ENCODE data around the gene POU6F1. TPM values are rescaled to one million over a fixed set of nuclear protein-coding genes. Genes with fewer than 3 reads are reported as not detected.

Gene POU6F1
- total RNA-seq, 1 donor from 2014 or later = 10.8 TPM

- DNase-seq (ENCODE audit: low spot score) = no peak
- Mint-ChIP-seq H3K4me3 (ENCODE audit: unreplicated experiment) (no peak overlapping the region), H3K9me3 (ENCODE audit: unreplicated experiment) (no peaks in the 10 kb centered on the region)
These were observed 17.1 kb downstream of the POU6F1 start for GRCh38 chr12:51200806-51201205.

GRCh38 chr12:51200156-51200555, 17.7 kb downstream of the POU6F1 start:
- peaks cover 11% of the 10 kb centered on the region for H3K4me1 Mint-ChIP-seq (ENCODE audit: unreplicated experiment)
- no peak overlapping the region for H3K4me3 Mint-ChIP-seq (ENCODE audit: unreplicated experiment)
- H3K36me3 Mint-ChIP-seq (ENCODE audit: low read depth, unreplicated experiment) = peaks cover 14% of the 10 kb centered on the region
- TF ChIP-seq, protein P1, sequence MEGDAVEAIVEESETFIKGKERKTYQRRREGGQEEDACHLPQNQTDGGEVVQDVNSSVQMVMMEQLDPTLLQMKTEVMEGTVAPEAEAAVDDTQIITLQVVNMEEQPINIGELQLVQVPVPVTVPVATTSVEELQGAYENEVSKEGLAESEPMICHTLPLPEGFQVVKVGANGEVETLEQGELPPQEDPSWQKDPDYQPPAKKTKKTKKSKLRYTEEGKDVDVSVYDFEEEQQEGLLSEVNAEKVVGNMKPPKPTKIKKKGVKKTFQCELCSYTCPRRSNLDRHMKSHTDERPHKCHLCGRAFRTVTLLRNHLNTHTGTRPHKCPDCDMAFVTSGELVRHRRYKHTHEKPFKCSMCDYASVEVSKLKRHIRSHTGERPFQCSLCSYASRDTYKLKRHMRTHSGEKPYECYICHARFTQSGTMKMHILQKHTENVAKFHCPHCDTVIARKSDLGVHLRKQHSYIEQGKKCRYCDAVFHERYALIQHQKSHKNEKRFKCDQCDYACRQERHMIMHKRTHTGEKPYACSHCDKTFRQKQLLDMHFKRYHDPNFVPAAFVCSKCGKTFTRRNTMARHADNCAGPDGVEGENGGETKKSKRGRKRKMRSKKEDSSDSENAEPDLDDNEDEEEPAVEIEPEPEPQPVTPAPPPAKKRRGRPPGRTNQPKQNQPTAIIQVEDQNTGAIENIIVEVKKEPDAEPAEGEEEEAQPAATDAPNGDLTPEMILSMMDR (IDR thresholded peaks at IDR 0.05; ENCODE audit: unreplicated experiment) = no peak
- H3K27ac Mint-ChIP-seq (ENCODE audit: unreplicated experiment) = no peak overlapping the region
- no peaks in the 10 kb centered on the region for H3K9me3 Mint-ChIP-seq (ENCODE audit: unreplicated experiment)
- no peak for DNase-seq (ENCODE audit: low spot score)
- peaks cover 3% of the 10 kb centered on the region for H3K27me3 Mint-ChIP-seq (ENCODE audit: unreplicated experiment)

More at GRCh38 chr12:51200806-51201205, 17.1 kb downstream of the POU6F1 start:
- Mint-ChIP-seq H3K27me3 (ENCODE audit: unreplicated experiment) (peaks cover 3% of the 10 kb centered on the region), H3K4me1 (ENCODE audit: unreplicated experiment) (peaks cover 11% of the 10 kb centered on the region), H3K27ac (ENCODE audit: unreplicated experiment) (no peak overlapping the region), H3K36me3 (ENCODE audit: low read depth, unreplicated experiment) (peaks cover 14% of the 10 kb centered on the region)
- TF ChIP-seq, protein P1 (IDR thresholded peaks at IDR 0.05; ENCODE audit: unreplicated experiment) = no peak

GRCh38 chr12:51199366-51199945, 18.4 kb downstream of the POU6F1 start:
- TF ChIP-seq, protein P1 (IDR thresholded peaks at IDR 0.05; ENCODE audit: unreplicated experiment) = no peak
- DNase-seq (ENCODE audit: low spot score) = no peak
- peaks cover 3% of the 10 kb centered on the region for H3K27me3 Mint-ChIP-seq (ENCODE audit: unreplicated experiment)
- peaks cover 14% of the 10 kb centered on the region for H3K36me3 Mint-ChIP-seq (ENCODE audit: low read depth, unreplicated experiment)
- H3K4me3 Mint-ChIP-seq (ENCODE audit: unreplicated experiment) = no peak overlapping the region
- no peak overlapping the region for H3K27ac Mint-ChIP-seq (ENCODE audit: unreplicated experiment)
- peaks cover 11% of the 10 kb centered on the region for H3K4me1 Mint-ChIP-seq (ENCODE audit: unreplicated experiment)
- no peaks in the 10 kb centered on the region for H3K9me3 Mint-ChIP-seq (ENCODE audit: unreplicated experiment)

DNA sequence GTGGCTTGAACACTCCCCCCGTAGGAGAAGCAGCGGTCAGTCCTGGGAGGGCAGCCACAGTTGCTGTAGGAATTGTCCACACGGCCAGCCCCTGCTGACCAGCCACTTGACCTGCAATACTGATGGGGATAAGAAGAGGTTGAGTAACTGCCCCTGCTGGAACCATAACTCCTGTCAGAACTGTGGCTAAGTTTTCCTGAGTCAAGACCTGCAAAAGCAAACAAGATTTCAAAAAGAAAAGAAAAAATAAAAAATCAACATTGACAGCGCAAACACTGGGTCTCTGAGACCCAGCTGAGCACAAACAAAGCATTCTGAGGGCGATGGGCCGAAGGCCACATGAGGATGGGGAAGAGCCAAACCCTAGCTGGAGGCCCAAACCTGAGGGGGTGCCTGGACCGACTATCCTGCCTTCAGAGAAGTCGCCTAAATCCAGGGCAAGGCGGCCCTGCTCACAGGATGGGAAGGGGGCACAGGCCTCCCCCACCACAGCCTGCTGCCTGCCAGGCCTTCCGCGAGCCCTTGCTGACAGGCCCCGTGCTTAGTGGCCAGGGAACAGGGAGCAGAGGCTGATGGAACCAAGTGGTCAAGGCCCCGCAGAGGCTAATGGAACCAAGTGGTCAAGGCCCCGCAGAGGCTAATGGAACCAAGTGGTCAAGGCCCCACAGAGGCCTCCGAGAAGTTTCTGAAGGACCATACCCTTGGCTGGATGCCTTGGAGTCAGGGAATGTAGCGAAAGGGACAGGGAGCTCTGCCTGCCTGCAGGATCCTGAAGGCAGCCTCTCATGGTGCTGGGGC, 19.1 kb downstream of the POU6F1 start:
- no peak for DNase-seq (ENCODE audit: low spot score)
- Mint-ChIP-seq H3K27ac (ENCODE audit: unreplicated experiment) (no peak overlapping the region), H3K27me3 (ENCODE audit: unreplicated experiment) (peaks cover 3% of the 10 kb centered on the region), H3K36me3 (ENCODE audit: low read depth, unreplicated experiment) (peaks cover 14% of the 10 kb centered on the region), H3K9me3 (ENCODE audit: unreplicated experiment) (no peaks in the 10 kb centered on the region), H3K4me1 (ENCODE audit: unreplicated experiment) (peaks cover 11% of the 10 kb centered on the region), H3K4me3 (ENCODE audit: unreplicated experiment) (no peak overlapping the region)
- TF ChIP-seq, protein P1 (IDR thresholded peaks at IDR 0.05; ENCODE audit: unreplicated experiment) = no peak

All from endothelial cell (in vitro differentiated cells).